Ishikawa (cell line): ENCODE data around the gene RFTN1.

Experiments used
- EP300 ChIP-seq: IDR thresholded peaks from 2 replicates; pipeline ENCODE4 v1.6.1; 2012; ENCODE audit warnings: borderline replicate concordance
- TF ChIP-seq, protein P1 (sequence below): IDR thresholded peaks from 2 replicates; pipeline ENCODE4 v1.6.1; 2012

DNA sequence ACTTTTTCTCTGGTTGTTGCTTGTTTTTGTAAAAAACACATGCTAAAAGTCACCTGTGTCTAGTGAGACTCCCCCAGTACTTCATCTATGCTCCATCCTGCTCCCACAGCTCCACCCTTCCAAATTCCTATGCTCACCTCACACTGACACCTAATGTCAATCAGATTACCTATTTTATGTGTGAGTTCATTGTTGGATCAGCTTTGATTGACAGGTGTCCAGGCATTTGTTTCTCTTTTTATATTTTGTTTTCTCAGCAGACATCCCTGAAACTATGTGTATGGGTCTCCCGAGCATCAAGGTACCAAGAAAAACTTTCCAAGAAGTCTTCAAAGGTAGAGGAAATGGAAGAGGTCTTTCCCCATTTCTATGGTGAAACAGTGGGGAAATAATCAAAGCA, 13.4 kb downstream of the RFTN1 start:
- TF ChIP-seq, protein P1, sequence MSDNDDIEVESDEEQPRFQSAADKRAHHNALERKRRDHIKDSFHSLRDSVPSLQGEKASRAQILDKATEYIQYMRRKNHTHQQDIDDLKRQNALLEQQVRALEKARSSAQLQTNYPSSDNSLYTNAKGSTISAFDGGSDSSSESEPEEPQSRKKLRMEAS, result no peak
- no peak for TF ChIP-seq EP300
